Panc1 (cell line): Measurements from ENCODE around the gene NPW. TPM values are rescaled to one million over a fixed set of nuclear protein-coding genes. Genes with fewer than 3 reads are reported as not detected.

Source experiments
- ATAC-seq: fragments of 200-7000 bp; cut with Tn5 transposase; 2 replicates; pipeline ENCODE4 v1.9.1; 2020; ENCODE audit warnings: mild to moderate bottlenecking, moderate library complexity
- BruUV-seq: library from RNA; stranded (reverse); fragments of 400-500 nt; replicated peaks from 2 replicates; lab custom pipeline; 2021; lab: Mats Ljungman, UMichigan
- CTCF ChIA-PET: fragments of 300-600 bp; sonication (Branson Sonifier 250); formaldehyde crosslinking; loops from one replicate; lab custom pipeline; 2022; ENCODE audit warnings: antibody characterized with exemption; lab: Charles Lee
- POLR2A ChIA-PET: fragments of 300-600 bp; sonication (Branson Sonifier 250); formaldehyde crosslinking; loops from one replicate; lab custom pipeline; 2022; ENCODE audit warnings: antibody characterized with exemption; lab: Charles Lee
- DNase-seq: peaks from one replicate; pipeline ENCODE4 v3.0.0-alpha.2; 2010; ENCODE audit warnings: low read depth, low spot score
- H3K27ac ChIP-seq: 2 replicates; pipeline ENCODE4 v1.5.1; 2011; ENCODE audit warnings: mild to moderate bottlenecking, low read length, inconsistent platforms
- H3K27me3 ChIP-seq: fragments of 200-500 bp; sonication (Bioruptor generic); 2 replicates; pipeline ENCODE4 v1.6.0; 2014; ENCODE audit warnings: low read length, inconsistent platforms; ENCODE audit not compliant: control insufficient read depth, insufficient read depth
- H3K36me3 ChIP-seq: fragments of 200-500 bp; sonication (Bioruptor generic); 2 replicates; pipeline ENCODE4 v1.5.1; 2014; ENCODE audit warnings: inconsistent platforms, mild to moderate bottlenecking, low read length, moderate library complexity; ENCODE audit not compliant: control insufficient read depth, insufficient read depth
- H3K4me1 ChIP-seq: 2 replicates; pipeline ENCODE4 v1.5.1; 2011; ENCODE audit warnings: inconsistent platforms, mild to moderate bottlenecking, low read length, moderate library complexity; ENCODE audit not compliant: control insufficient read depth, insufficient read depth
- H3K4me3 ChIP-seq, 2 experiments: 2 replicates each; pipeline ENCODE4 v1.5.1; 2011 to 2012; ENCODE audit warnings: low read depth in 2 of 2, low read length in 2 of 2, mild to moderate bottlenecking in 2 of 2, inconsistent platforms in 1 of 2, moderate library complexity in 1 of 2
- H3K9me3 ChIP-seq: fragments of 200-500 bp; sonication (Bioruptor generic); 2 replicates; pipeline ENCODE4 v1.5.1; 2014; ENCODE audit warnings: low read depth, mild to moderate bottlenecking, inconsistent platforms, low read length, moderate library complexity; ENCODE audit not compliant: control insufficient read depth, insufficient read depth
- CTCF ChIP-seq: fragments of 450-650 bp; IDR thresholded peaks from 2 replicates; pipeline ENCODE4 v1.5.1; 2017; ENCODE audit warnings: mild to moderate bottlenecking
- POLR2AphosphoS5 ChIP-seq: IDR thresholded peaks from 2 replicates; pipeline ENCODE4 v1.6.1; 2012; ENCODE audit warnings: mild to moderate bottlenecking, low read depth, low read length, moderate library complexity
- REST ChIP-seq, 2 experiments: IDR thresholded peaks; 2 replicates each; pipeline ENCODE4 v1.6.1; 2011 to 2012; ENCODE audit warnings: low read depth in 2 of 2, control low read depth in 1 of 2, low read length in 1 of 2, mild to moderate bottlenecking in 1 of 2, moderate library complexity in 1 of 2; ENCODE audit not compliant: insufficient read depth in 1 of 2
- SIN3A ChIP-seq: IDR thresholded peaks from 2 replicates; pipeline ENCODE4 v1.6.1; 2012; ENCODE audit warnings: low read depth, mild to moderate bottlenecking, low read length, moderate library complexity, borderline replicate concordance; ENCODE audit not compliant: insufficient read depth
- TCF7L2 ChIP-seq: IDR thresholded peaks from 2 replicates; pipeline ENCODE4 v1.6.1; 2011; ENCODE audit warnings: mild to moderate bottlenecking, low read depth, low read length, inconsistent platforms
- in situ Hi-C: cut with HindIII; loops from 2 replicates; pipeline ENCODE4 v1.10.0; 2016; ENCODE audit warnings: low sequenced_read_pairs, low pct_unique_long_range_greater_than_20kb
- intact Hi-C: fragments of 100-400 bp; cut with micrococcal nuclease; formaldehyde crosslinking; loops from one replicate; pipeline ENCODE4 v1.10.0; 2022; ENCODE audit not compliant: unreplicated experiment
- total RNA-seq: library from RNA; stranded (reverse); gene quantifications from one replicate; pipeline ENCODE4 v1.2.1, GENCODE V29; 2021; ENCODE audit not compliant: unreplicated experiment

The NPW gene
- total RNA-seq, 1 experiment from 2014 or later: 15.3 TPM

GRCh38 chr16:1974157-1975070 is 45.2 kb upstream of the NPW start:
- Histone ChIP-seq H3K4me1 (0 out of 2 replicates have a peak, but pooled peaks cover 4% of the 10 kb centered on the region), H3K27ac (no peak overlapping the region), H3K36me3 (no peaks in the 10 kb centered on the region; the same call in 1 of the 2 replicates), H3K4me3 (no peak overlapping the region), H3K9me3 (no peaks in the 10 kb centered on the region), H3K27me3 (no peaks in the 10 kb centered on the region)
- CTCF ChIA-PET: no interaction called here
- in situ Hi-C loops (no loop called here), intact Hi-C loops (no loop called here)
- no peak for DNase-seq
- BruUV-seq: no TSS peak
- ATAC-seq: no peak
- TF ChIP-seq REST (IDR thresholded peaks at IDR 0.05; ENCODE audit: insufficient read depth in 1 of 2, low read depth in 2 of 2, low read length in 1 of 2): no peak
- no peak for TF ChIP-seq TCF7L2
- TF ChIP-seq POLR2AphosphoS5: no peak
- no peak for TF ChIP-seq CTCF
- TF ChIP-seq SIN3A: no peak
- POLR2A ChIA-PET: no interaction called here

GRCh38 chr16:1975432-1976215 is 44.0 kb upstream of the NPW start:
- TF ChIP-seq CTCF (no peak), REST (IDR thresholded peaks at IDR 0.05; ENCODE audit: insufficient read depth in 1 of 2, low read depth in 2 of 2, low read length in 1 of 2) (no peak), SIN3A (no peak), POLR2AphosphoS5 (no peak), TCF7L2 (no peak)
- H3K9me3 ChIP-seq: no peaks in the 10 kb centered on the region
- intact Hi-C loops (no loop called here), in situ Hi-C loops (no loop called here)
- H3K36me3 ChIP-seq: no peaks in the 10 kb centered on the region; the same call in 1 of the 2 replicates
- no peak overlapping the region for H3K4me3 ChIP-seq
- ATAC-seq: no peak
- DNase-seq: no peak
- no peaks in the 10 kb centered on the region for H3K27me3 ChIP-seq
- ChIA-PET POLR2A (no interaction called here), CTCF (no interaction called here)
- H3K27ac ChIP-seq: no peak overlapping the region
- no TSS peak for BruUV-seq
- H3K4me1 ChIP-seq: peaks cover 13% of the 10 kb centered on the region
